HG02763 (cell line): Measurements from ENCODE around the gene PLSCR3.
A peak's percentile ranks its signal among the peaks of the same experiment; 100 is the strongest.

Experiments
- ATAC-seq: cut with Tn5 transposase; IDR thresholded peaks from one replicate; pipeline ENCODE4 v1.9.1; 2021; ENCODE audit warnings: mild to moderate bottlenecking, moderate library complexity; ENCODE audit not compliant: unreplicated experiment

PLSCR3 gene

GRCh38 chr17:7407082-7407481 lies 12.8 kb upstream of the PLSCR3 start:
- ATAC-seq = no peak

- no peak for ATAC-seq
Observed at GRCh38 chr17:7406235-7406825, 12.0 kb upstream of the PLSCR3 start.

- ATAC-seq = no peak
Observed at GRCh38 chr17:7405350-7406234, 11.3 kb upstream of the PLSCR3 start.

GRCh38 chr17:7404737-7405349 lies 10.5 kb upstream of the PLSCR3 start:
- no peak for ATAC-seq

GRCh38 chr17:7403977-7404736 lies 9.8 kb upstream of the PLSCR3 start, which contains the start of gene TMEM256:
Gene TMEM256, minus strand, starts transcription at chr17:7404097. Its CDS starts 13 bp downstream, at chr17:7404084.
- peak; percentile 97 for ATAC-seq

- no peak for ATAC-seq
Observed at GRCh38 chr17:7403727-7403976, 9.3 kb upstream of the PLSCR3 start.

- no peak for ATAC-seq
Observed at GRCh38 chr17:7403043-7403726, 8.9 kb upstream of the PLSCR3 start.

- no peak for ATAC-seq
Observed at GRCh38 chr17:7398612-7399011, 4.3 kb upstream of the PLSCR3 start.

- ATAC-seq = no peak
Observed at GRCh38 chr17:7396147-7396546, 1.8 kb upstream of the PLSCR3 start.

- peak; percentile 48 for ATAC-seq
Observed at GRCh38 chr17:7393613-7394451, 493 bp downstream of the PLSCR3 start.

GRCh38 chr17:7392696-7393612 lies 1.4 kb downstream of the PLSCR3 start:
- ATAC-seq = no peak

GRCh38 chr17:7391307-7391706 lies 3.0 kb downstream of the PLSCR3 start:
- ATAC-seq = no peak

GRCh38 chr17:7389924-7390910 lies 4.1 kb downstream of the PLSCR3 start:
- no peak for ATAC-seq

GRCh38 chr17:7388856-7389255 lies 5.5 kb downstream of the PLSCR3 start:
- no peak for ATAC-seq

- ATAC-seq = no peak
Observed at GRCh38 chr17:7384489-7385081, 9.7 kb downstream of the PLSCR3 start.

- peak; percentile 61 for ATAC-seq
Observed at GRCh38 chr17:7383742-7384488, 10.4 kb downstream of the PLSCR3 start.

GRCh38 chr17:7383371-7383741 lies 11.0 kb downstream of the PLSCR3 start:
- no peak for ATAC-seq
